ENCODE results near the gene ZFAND2B.

Gene ZFAND2B

GRCh38 chr2:219206328-219207133 lies at the start of gene ZFAND2B:
Gene ZFAND2B, plus strand, starts transcription at chr2:219206782. Its CDS starts 206 bp downstream, at chr2:219206988.
- DNase-seq (ENCODE audit: low read depth), result peak; percentile 83

GRCh38 chr2:219157396-219157795 lies 49.2 kb upstream of the ZFAND2B start:
- no peak for DNase-seq (ENCODE audit: low read depth)

GRCh38 chr2:219158025-219158424 lies 48.6 kb upstream of the ZFAND2B start:
- no peak for DNase-seq (ENCODE audit: low read depth)

GRCh38 chr2:219158586-219158985 lies 48.0 kb upstream of the ZFAND2B start:
- DNase-seq (ENCODE audit: low read depth), result no peak

GRCh38 chr2:219159771-219160185 lies 46.8 kb upstream of the ZFAND2B start:
- no peak for DNase-seq (ENCODE audit: low read depth)

- DNase-seq (ENCODE audit: low read depth), result peak; percentile 82
These were observed 46.2 kb upstream of the ZFAND2B start, which contains the start of gene NHEJ1 for GRCh38 chr2:219160186-219161017. Gene NHEJ1, minus strand, starts transcription at chr2:219160815. Its CDS starts 2,453 bp downstream, at chr2:219158362.

GRCh38 chr2:219161097-219161496 lies 45.5 kb upstream of the ZFAND2B start:
- no peak for DNase-seq (ENCODE audit: low read depth)

GRCh38 chr2:219163156-219163555 lies 43.4 kb upstream of the ZFAND2B start:
- DNase-seq (ENCODE audit: low read depth), result no peak

GRCh38 chr2:219165058-219165911 lies 41.3 kb upstream of the ZFAND2B start:
- no peak for DNase-seq (ENCODE audit: low read depth)

- no peak for DNase-seq (ENCODE audit: low read depth)
These were observed 38.6 kb upstream of the ZFAND2B start for GRCh38 chr2:219167997-219168396.

GRCh38 chr2:219168526-219168925 lies 38.1 kb upstream of the ZFAND2B start:
- no peak for DNase-seq (ENCODE audit: low read depth)

GRCh38 chr2:219168932-219169331 lies 37.6 kb upstream of the ZFAND2B start:
- DNase-seq (ENCODE audit: low read depth), result no peak

- DNase-seq (ENCODE audit: low read depth), result no peak
These were observed 36.5 kb upstream of the ZFAND2B start, which contains the start of gene SLC23A3 for GRCh38 chr2:219169930-219170654. Gene SLC23A3, minus strand, starts transcription at chr2:219170029. Its CDS starts 45 bp downstream, at chr2:219169984.

GRCh38 chr2:219171231-219171651 lies 35.3 kb upstream of the ZFAND2B start:
- no peak for DNase-seq (ENCODE audit: low read depth)

GRCh38 chr2:219172231-219173154 lies 34.1 kb upstream of the ZFAND2B start:
- no peak for DNase-seq (ENCODE audit: low read depth)

- DNase-seq (ENCODE audit: low read depth), result no peak
These were observed 33.4 kb upstream of the ZFAND2B start for GRCh38 chr2:219173176-219173575.

- no peak for DNase-seq (ENCODE audit: low read depth)
These were observed 32.4 kb upstream of the ZFAND2B start for GRCh38 chr2:219174146-219174545.

GRCh38 chr2:219174801-219175200 lies 31.8 kb upstream of the ZFAND2B start:
- DNase-seq (ENCODE audit: low read depth), result no peak

- DNase-seq (ENCODE audit: low read depth), result no peak
These were observed 31.1 kb upstream of the ZFAND2B start for GRCh38 chr2:219175486-219175885.
